Panc1 (cell line): ENCODE data around the gene ZNF346. TPM values are rescaled to one million over a fixed set of nuclear protein-coding genes. Genes with fewer than 3 reads are reported as not detected.

Source experiments
- ATAC-seq: fragments of 200-7000 bp; cut with Tn5 transposase; 2 replicates; pipeline ENCODE4 v1.9.1; 2020; ENCODE audit warnings: mild to moderate bottlenecking, moderate library complexity
- BruUV-seq: library from RNA; stranded (reverse); fragments of 400-500 nt; replicated peaks from 2 replicates; lab custom pipeline; 2021; lab: Mats Ljungman, UMichigan
- CTCF ChIA-PET: fragments of 300-600 bp; sonication (Branson Sonifier 250); formaldehyde crosslinking; loops from one replicate; lab custom pipeline; 2022; ENCODE audit warnings: antibody characterized with exemption; lab: Charles Lee
- POLR2A ChIA-PET: fragments of 300-600 bp; sonication (Branson Sonifier 250); formaldehyde crosslinking; loops from one replicate; lab custom pipeline; 2022; ENCODE audit warnings: antibody characterized with exemption; lab: Charles Lee
- DNase-seq: peaks from one replicate; pipeline ENCODE4 v3.0.0-alpha.2; 2010; ENCODE audit warnings: low read depth, low spot score
- H3K27ac ChIP-seq: 2 replicates; pipeline ENCODE4 v1.5.1; 2011; ENCODE audit warnings: mild to moderate bottlenecking, low read length, inconsistent platforms
- H3K27me3 ChIP-seq: fragments of 200-500 bp; sonication (Bioruptor generic); 2 replicates; pipeline ENCODE4 v1.6.0; 2014; ENCODE audit warnings: low read length, inconsistent platforms; ENCODE audit not compliant: control insufficient read depth, insufficient read depth
- H3K36me3 ChIP-seq: fragments of 200-500 bp; sonication (Bioruptor generic); 2 replicates; pipeline ENCODE4 v1.5.1; 2014; ENCODE audit warnings: inconsistent platforms, mild to moderate bottlenecking, low read length, moderate library complexity; ENCODE audit not compliant: control insufficient read depth, insufficient read depth
- H3K4me1 ChIP-seq: 2 replicates; pipeline ENCODE4 v1.5.1; 2011; ENCODE audit warnings: inconsistent platforms, mild to moderate bottlenecking, low read length, moderate library complexity; ENCODE audit not compliant: control insufficient read depth, insufficient read depth
- H3K4me3 ChIP-seq, 2 experiments: 2 replicates each; pipeline ENCODE4 v1.5.1; 2011 to 2012; ENCODE audit warnings: low read depth in 2 of 2, low read length in 2 of 2, mild to moderate bottlenecking in 2 of 2, inconsistent platforms in 1 of 2, moderate library complexity in 1 of 2
- H3K9me3 ChIP-seq: fragments of 200-500 bp; sonication (Bioruptor generic); 2 replicates; pipeline ENCODE4 v1.5.1; 2014; ENCODE audit warnings: low read depth, mild to moderate bottlenecking, inconsistent platforms, low read length, moderate library complexity; ENCODE audit not compliant: control insufficient read depth, insufficient read depth
- CTCF ChIP-seq: fragments of 450-650 bp; IDR thresholded peaks from 2 replicates; pipeline ENCODE4 v1.5.1; 2017; ENCODE audit warnings: mild to moderate bottlenecking
- POLR2AphosphoS5 ChIP-seq: IDR thresholded peaks from 2 replicates; pipeline ENCODE4 v1.6.1; 2012; ENCODE audit warnings: mild to moderate bottlenecking, low read depth, low read length, moderate library complexity
- REST ChIP-seq, 2 experiments: IDR thresholded peaks; 2 replicates each; pipeline ENCODE4 v1.6.1; 2011 to 2012; ENCODE audit warnings: low read depth in 2 of 2, control low read depth in 1 of 2, low read length in 1 of 2, mild to moderate bottlenecking in 1 of 2, moderate library complexity in 1 of 2; ENCODE audit not compliant: insufficient read depth in 1 of 2
- SIN3A ChIP-seq: IDR thresholded peaks from 2 replicates; pipeline ENCODE4 v1.6.1; 2012; ENCODE audit warnings: low read depth, mild to moderate bottlenecking, low read length, moderate library complexity, borderline replicate concordance; ENCODE audit not compliant: insufficient read depth
- TCF7L2 ChIP-seq: IDR thresholded peaks from 2 replicates; pipeline ENCODE4 v1.6.1; 2011; ENCODE audit warnings: mild to moderate bottlenecking, low read depth, low read length, inconsistent platforms
- in situ Hi-C: cut with HindIII; loops from 2 replicates; pipeline ENCODE4 v1.10.0; 2016; ENCODE audit warnings: low sequenced_read_pairs, low pct_unique_long_range_greater_than_20kb
- intact Hi-C: fragments of 100-400 bp; cut with micrococcal nuclease; formaldehyde crosslinking; loops from one replicate; pipeline ENCODE4 v1.10.0; 2022; ENCODE audit not compliant: unreplicated experiment
- total RNA-seq: library from RNA; stranded (reverse); gene quantifications from one replicate; pipeline ENCODE4 v1.2.1, GENCODE V29; 2021; ENCODE audit not compliant: unreplicated experiment

Gene ZNF346
- total RNA-seq, 1 experiment from 2014 or later: 21.3 TPM

GRCh38 chr5:177029498-177029897 lies 7.0 kb downstream of the ZNF346 start:
- no peak for ATAC-seq
- TF ChIP-seq REST (IDR thresholded peaks at IDR 0.05; ENCODE audit: insufficient read depth in 1 of 2, low read depth in 2 of 2, low read length in 1 of 2) (no peak), TCF7L2 (no peak), CTCF (no peak), POLR2AphosphoS5 (no peak), SIN3A (no peak)
- DNase-seq: no peak
- POLR2A ChIA-PET: no interaction called here
- CTCF ChIA-PET: no interaction called here
- intact Hi-C loops: no loop called here
- in situ Hi-C loops: no loop called here
- peaks cover 8% of the 10 kb centered on the region; the same call in 1 of the 2 replicates for H3K4me1 ChIP-seq
- no peaks in the 10 kb centered on the region for H3K27me3 ChIP-seq
- no peaks in the 10 kb centered on the region; the same call in 1 of the 2 replicates for H3K36me3 ChIP-seq
- BruUV-seq: TSS peak; percentile 22
- no peak overlapping the region for H3K4me3 ChIP-seq
- no peaks in the 10 kb centered on the region for H3K9me3 ChIP-seq
- H3K27ac ChIP-seq: no peak overlapping the region

- Histone ChIP-seq H3K4me1 (no peaks in the 10 kb centered on the region), H3K9me3 (no peaks in the 10 kb centered on the region), H3K27ac (no peak overlapping the region), H3K27me3 (no peaks in the 10 kb centered on the region), H3K4me3 (no peak overlapping the region), H3K36me3 (0 out of 2 replicates have a peak, but pooled peaks cover 2% of the 10 kb centered on the region)
- DNase-seq: no peak
- ChIA-PET CTCF (no interaction called here), POLR2A (interaction anchor here (0.7 kb wide), 1 partner anchor 49 kb away, joined by 5 read pairs; no protein-coding TSS in a partner anchor)
- no peak for TF ChIP-seq SIN3A
- TF ChIP-seq REST (IDR thresholded peaks at IDR 0.05; ENCODE audit: insufficient read depth in 1 of 2, low read depth in 2 of 2, low read length in 1 of 2): no peak
- TF ChIP-seq POLR2AphosphoS5: no peak
- no peak for TF ChIP-seq TCF7L2
- TF ChIP-seq CTCF: no peak
- ATAC-seq: no peak
- in situ Hi-C loops (no loop called here), intact Hi-C loops (no loop called here)
- BruUV-seq: no TSS peak
These were observed 13.5 kb downstream of the ZNF346 start for GRCh38 chr5:177035976-177036375.
